Activated CD4-positive, alpha-beta T cell treated with anti-CD3 and anti-CD28 coated beads for 48 hours (primary cell): ENCODE data around the gene ZFYVE9.
"Not testable (repeated sequence)": the region's sequence is repeated elsewhere in the genome, so short reads cannot be mapped to it uniquely, and the experiment has no call there.

ENCODE experiments used
- DNase-seq: peaks from one replicate; pipeline ENCODE4 v3.0.0-alpha.2; 2020

The ZFYVE9 gene

GRCh38 chr1:52150445-52150844 lies 8.6 kb downstream of the ZFYVE9 start:
- DNase-seq = not testable (repeated sequence)

DNA sequence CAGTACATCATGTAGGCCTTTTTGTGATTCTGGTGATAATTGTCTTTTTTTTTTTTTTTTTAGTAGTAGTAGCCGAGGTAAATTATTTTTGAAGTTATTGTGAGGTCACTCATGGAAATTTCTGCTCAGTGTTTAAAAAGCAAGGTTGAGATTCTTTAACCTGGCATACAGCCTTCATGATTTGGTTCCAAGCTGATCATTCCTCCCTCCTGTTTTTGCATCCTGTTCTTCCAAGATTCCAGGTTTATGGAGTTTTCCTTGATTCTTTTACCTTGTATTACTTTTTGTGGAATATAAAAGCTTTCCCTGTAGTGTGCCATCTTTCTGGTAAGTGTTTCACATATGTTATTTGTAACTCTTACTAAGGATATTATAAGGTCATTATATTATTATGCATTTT lies 9.1 kb downstream of the ZFYVE9 start:
- no peak for DNase-seq

- no peak for DNase-seq
Observed at GRCh38 chr1:52152572-52152971, 10.7 kb downstream of the ZFYVE9 start.

DNA sequence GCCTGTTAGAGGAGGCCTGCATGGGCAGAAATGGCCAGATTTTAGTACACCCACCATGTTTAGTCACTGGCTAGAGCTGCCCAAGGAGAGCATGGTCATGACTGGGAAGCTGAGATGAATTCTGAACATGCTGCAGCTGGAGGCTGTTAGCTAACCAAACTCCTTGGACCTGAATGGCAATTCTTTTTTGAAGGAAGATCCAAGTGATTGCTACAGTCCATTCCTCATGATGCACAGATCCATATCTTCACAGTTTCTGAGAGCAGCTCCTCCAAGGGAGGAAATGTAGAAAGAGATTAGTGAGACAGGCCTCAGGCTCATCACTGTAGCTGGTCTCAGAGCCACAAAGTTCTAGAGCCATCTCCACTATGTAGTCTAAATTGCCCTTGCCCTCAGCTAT lies 11.1 kb downstream of the ZFYVE9 start:
- no peak for DNase-seq

GRCh38 chr1:52153898-52154297 lies 12.0 kb downstream of the ZFYVE9 start:
- no peak for DNase-seq

GRCh38 chr1:52156460-52156859 lies 14.6 kb downstream of the ZFYVE9 start:
- no peak for DNase-seq

DNA sequence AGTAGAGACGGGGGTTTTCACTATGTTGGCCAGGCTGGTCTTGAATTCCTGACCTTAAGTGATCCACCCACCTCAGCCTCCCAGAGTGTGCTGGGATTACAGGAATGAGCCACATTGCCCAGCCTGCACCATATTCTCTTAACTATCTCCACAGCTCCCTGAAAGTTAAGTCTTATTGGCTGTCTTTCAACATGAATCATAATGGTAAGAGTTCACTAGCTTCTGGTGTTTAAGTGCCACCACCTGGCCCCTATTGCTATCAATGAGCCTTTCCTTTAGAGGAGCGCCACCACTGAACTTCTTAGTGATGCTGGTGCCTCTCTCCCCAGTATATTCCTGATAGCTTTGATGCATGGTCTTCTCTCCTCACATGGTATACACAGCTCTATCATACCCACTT lies 15.7 kb downstream of the ZFYVE9 start:
- no peak for DNase-seq

DNA sequence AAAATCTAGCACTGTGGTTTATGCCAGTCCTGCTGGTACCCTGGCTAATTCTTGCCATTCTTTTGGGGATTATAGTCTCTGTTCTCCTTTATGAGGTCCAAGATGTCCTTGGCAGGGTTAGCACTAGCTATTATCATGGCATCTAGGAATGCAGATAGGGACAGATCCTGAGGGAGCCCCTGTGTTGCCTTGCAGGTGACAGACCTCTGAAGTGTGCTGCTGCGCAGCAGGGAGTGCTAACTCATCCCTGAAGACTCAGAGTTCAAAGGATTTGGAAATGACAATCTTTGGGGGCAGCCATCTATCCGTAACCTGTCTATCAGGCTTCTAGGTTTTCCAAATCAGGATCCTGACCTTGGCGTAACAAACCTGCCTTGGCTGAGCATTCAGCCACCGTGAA lies 16.3 kb downstream of the ZFYVE9 start:
- DNase-seq = no peak

GRCh38 chr1:52159033-52159789 lies 17.3 kb downstream of the ZFYVE9 start:
- no peak for DNase-seq

DNA sequence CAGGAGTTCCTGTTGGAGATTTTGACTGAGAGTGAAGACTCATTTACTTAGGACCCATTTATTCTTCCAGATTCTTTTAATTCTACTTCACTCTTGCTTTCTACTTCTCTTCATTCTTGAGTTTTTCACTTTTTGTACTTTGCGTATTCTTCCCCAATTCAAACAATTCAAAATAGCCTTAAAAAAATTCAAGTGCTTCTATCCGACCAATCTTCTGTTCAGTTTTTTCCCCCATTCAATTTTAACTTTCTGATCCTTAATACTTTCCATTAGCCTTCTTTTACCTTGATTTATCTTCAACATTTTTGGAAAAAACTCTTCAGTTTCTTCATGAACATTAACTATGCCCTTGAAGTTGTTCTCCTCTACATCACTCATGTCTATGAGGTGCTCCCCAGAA lies 21.1 kb downstream of the ZFYVE9 start:
- no peak for DNase-seq

DNA sequence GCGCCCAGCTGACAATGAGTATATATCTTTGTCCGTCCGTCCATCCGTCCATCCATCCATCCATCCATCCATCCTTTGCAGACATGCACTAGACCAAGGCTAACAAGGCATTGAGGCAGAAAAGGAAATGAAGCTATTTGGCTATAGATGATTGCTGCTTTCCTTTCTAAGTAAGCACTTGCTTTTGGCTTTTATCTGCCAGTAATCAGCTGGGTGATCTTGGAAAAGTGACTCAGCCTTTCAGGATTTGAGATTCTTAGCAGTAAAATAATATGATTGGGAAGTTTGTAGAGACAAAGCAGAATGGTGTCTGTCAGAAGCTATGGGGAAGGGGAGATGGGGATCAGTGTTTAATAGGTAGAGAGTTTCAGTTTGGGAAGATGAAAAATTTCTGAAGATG lies 22.7 kb downstream of the ZFYVE9 start:
- no peak for DNase-seq

DNA sequence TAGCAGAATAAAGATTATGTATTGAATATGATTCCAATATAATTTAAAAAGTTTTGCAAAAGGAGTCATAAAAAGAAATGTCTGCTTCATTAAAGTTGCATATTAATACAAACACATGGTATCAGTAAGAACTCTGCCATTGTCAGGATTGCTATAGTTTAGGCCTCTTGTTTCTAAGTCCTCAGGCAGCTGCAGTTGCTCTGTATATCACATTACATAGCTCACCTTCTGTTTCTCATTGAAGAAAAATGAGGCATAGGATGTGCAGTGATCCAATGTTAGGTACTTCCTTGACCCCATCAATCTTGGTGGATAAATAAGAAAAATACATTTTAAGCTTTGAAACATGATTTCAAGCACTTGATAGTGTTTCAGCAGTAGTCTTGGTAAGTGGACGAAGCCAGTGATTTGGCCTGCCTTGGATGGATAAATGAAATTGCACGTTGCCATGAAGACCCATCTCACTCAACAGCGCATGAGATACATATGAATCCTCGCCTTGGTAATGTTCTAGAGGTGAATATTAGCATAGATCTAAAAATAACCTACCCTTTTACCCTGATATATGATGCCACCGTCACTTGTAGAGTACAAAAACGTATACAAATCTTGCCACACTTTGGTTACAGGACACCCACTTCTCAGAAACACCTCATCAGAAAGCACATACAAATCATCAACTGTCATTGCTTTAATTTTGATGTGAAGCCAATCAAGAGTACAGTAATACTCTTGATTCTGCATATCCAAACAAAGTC lies 25.3 kb downstream of the ZFYVE9 start:
- no peak for DNase-seq

GRCh38 chr1:52168373-52169080 lies 26.6 kb downstream of the ZFYVE9 start:
- DNase-seq = no peak

DNA sequence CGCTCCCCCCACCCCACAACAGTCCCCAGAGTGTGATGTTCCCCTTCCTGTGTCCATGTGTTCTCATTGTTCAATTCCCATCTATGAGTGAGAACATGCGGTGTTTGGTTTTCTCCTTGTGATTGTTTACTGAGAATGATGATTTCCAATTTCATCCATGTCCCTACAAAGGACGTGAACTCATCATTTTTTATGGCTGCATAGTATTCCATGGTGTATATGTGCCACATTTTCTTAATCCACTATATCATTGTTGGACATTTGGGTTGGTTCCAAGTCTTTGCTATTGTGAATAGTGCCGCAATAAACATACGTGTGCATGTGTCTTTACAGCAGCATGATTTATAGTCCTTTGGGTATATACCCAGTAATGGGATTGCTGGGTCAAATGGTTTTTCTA lies 29.3 kb downstream of the ZFYVE9 start:
- DNase-seq = not testable (repeated sequence)

DNA sequence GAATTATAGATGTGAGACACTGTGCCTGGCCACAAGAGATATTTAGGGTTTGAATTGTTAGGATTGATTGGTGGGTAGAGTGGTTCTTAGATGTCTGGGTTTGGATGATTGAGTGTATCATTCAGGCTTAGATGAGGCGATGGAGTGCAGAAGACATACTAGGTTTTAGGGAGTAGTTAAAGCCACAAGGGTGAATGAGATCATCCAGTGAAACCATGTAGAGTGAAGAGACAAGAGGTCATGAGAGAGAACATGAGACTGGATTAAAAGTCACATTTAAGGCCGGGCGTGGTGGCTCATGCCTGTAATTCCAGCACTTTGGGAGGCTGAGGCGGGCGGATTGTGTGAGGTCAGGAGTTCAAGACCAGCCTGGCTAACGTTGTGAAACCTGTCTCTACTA lies 37.2 kb downstream of the ZFYVE9 start:
- DNase-seq = no peak

GRCh38 chr1:52180176-52180575 lies 38.3 kb downstream of the ZFYVE9 start:
- DNase-seq = no peak

DNA sequence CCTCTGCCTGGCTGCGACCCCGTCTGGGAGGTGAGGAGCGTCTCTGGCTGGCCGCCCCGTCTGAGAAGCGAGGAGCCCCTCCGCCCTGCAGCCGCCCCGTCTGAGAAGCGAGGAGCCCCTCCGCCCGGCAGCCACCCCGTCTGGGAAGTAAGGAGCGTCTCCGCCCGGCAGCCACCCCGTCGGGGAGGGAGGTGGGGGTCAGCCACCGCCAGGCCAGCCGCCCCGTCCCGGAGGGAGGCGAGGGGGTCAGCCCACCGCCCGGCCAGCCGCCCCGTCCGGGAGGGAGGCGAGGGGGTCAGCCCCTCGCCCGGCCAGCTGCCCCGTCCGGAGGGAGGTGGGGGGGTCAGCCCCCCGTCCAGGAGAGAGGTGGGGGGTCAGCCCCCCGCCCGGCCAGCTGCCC lies 39.9 kb downstream of the ZFYVE9 start:
- not testable (repeated sequence) for DNase-seq

- not testable (repeated sequence) for DNase-seq
Observed at GRCh38 chr1:52182328-52182727, 40.4 kb downstream of the ZFYVE9 start.

- DNase-seq = no peak
Observed at GRCh38 chr1:52182874-52183400, 41.0 kb downstream of the ZFYVE9 start.

GRCh38 chr1:52186449-52186848 lies 44.6 kb downstream of the ZFYVE9 start:
- DNase-seq = no peak

DNA sequence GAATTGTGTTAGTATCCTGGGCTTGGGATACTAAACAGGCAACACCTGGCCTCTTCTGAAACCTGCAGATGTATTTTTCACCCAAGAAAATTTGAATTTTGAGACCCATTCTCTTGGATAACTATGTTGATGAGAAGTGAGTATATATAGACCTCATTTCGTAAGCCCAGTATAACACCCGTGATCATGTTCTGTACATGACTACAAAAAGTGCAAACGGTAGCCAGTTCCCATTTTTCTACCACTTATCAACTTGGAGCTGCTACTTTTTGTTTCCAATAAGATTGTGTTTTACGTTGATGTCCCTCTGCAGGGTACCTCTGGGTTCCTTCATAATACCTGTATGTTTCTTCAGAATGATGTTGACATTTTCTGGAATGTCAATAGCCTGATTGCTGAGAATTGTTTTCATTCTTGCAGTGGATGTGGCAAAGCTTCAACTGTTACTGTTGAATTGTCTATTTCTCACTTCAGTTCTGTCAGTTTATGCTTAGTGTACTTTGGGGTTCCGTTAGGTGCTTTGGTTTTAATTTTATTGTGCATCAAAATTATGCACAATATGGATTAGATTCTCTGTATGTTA lies 48.1 kb downstream of the ZFYVE9 start:
- no peak for DNase-seq

DNA sequence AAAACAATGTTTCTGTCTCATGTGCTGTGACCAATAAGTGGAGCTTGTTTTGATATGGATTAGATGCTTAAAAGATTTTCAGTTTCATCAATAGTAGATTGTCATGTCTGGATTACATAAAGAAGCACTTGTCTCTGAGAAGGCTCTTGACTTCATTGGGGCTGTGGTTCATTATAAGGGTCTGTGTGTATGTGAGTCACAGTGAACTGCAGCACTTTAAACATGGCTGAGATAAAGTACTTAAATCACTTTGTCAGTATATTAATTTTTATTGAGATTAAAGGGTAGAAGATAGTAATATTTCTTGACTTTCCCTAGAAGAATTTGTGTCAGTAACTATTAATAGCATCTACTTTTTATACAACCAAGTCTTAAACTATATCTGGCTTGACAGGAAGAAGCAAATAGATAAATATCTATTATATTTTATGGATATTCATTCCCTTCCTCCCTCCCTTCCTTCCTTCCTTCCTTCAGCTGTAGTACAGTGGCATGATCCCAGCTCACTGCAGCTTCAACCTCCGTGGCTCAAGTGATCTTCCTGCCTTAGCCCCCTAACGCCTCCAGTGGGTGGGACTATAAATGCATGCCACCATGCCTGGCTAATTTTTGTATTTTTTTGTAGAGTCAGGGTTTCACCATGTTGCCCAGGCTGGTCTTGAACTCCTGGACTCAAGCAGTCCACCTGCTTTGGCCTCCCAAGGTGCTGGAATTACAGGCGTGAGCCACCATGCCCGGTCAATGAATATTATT lies 48.8 kb downstream of the ZFYVE9 start:
- DNase-seq = no peak
